Measurements from ENCODE around the gene ACOX3. TPM values are rescaled to one million over a fixed set of nuclear protein-coding genes. Genes with fewer than 3 reads are reported as not detected.
A peak's percentile ranks its signal among the peaks of the same experiment; 100 is the strongest.

Gene ACOX3
- polyA plus RNA-seq, 3 donors = 13.8 to 16.6 (median 14.9) TPM

DNA sequence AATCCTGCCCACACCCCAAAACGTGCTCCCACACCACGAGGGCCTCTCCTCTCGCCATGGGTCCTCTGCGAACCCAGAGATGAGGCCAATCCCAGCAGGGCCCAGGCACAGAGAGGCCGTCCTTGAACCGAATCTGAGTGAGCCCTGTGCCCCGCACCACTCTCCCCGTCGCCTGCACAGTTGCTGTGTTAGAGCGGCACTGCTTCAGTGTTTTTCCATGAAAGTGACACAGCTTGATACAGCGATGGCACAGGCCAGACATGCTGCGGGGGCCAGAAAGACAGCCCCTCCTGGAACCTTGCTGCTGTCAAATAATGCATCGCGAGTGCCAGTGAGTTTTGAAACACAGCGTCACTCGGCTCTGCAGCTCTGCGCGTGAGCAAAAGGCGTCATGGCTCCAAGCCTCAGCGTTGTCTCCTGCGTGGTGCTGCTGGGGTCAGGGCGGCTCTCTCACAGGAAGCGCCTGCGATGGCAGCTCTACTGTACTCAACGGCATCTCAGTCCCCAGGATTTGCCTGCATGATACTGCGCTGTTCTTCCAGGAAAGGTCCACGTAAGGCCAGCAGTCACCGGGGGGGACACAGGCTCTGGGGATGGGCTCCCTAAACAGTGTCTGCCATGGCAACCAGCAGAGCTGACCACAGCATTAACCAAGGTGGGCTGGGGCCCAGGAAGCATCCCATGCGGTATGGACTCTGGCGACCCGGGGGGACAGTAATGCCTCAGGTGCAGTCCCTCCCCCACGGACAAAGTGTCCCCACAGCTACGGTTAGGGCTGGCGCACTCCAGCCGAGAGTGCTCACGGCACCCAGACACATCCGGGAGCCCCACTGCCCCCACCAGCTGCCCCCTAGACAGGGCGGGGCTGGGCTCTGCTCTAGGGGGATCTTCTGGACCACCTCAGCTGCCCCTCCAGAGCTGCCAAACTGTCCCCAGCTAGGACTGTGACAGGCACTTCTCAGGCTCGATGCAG lies 63.1 kb downstream of the ACOX3 start:
- DNase-seq (ENCODE audit: low read depth in 3 of 3, low spot score in 2 of 3) = no peak

DNA sequence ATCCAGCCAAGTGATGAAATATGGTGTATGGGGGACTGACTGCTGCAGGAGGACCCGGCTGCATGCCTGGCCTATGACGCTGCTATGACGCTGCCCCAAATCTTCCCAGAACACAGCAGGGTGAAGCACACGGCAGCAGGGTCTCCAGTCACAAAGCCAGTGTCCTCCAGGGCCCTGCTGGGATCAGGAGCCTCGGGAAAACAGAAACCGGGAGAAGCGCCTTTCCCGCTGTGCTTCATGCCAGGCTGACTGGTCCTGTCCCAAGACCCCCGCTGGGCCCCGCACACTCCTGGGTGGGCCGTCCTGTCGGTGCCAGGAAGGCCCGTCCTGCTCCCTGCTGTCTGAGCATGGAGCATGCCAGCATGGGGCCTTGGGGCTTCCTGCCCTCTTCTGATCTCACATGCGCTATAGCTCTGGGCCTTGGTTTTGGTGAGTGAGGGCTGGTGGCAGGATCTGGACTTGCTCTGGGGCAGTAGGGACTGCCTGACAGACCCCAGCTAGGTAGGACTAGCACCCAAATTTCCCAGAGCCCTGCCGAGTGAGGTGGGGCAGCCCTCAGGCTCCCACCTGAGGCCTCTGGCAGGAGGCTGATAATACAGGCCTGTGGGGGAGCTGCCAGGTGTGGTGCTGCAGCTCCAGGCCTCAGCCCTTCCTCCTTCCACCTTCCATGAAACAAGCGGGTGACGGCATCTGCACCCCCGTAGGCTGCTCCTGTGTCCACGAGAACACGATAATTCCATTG lies 64.0 kb downstream of the ACOX3 start:
- DNase-seq (ENCODE audit: low read depth in 3 of 3, low spot score in 2 of 3) = no peak

DNA sequence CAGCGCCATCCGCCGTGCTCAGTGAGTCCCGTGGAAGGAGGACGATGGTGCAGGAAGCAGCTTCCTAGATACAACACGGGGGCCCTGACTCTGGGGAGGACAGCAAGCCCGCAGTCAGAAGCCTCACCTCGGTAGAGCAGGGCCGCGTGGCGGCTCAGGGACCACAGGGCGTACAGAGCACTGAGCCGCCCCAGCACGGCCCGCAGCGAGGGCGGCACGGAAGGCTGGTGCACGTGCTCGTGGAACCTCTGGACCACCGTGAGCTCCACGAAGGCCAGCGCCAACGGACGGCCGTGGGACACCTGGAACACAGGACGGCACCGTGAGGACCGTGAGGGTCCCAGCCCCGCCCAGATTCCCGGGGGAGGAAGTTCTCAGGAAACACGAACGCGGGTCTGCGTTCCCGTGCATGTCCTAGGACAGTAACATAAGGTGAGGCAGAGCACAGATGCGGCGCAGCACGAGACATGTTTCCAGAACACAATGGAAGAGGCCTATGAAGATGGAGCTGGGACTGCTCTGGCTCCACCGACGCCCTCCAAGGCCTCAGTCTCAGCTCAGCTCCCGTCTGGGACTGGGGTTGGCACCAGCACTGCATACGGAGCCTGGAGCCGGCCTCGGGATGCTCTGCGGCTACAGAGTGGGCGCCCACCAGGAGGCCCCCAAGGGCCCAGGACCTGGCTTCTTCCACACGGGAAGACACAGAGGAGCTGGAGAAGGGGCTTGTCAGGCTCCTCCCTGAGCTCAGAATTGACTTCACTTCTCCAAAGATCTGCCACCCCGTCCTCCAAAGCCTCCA lies 65.5 kb downstream of the ACOX3 start:
- no peak for DNase-seq (ENCODE audit: low read depth in 3 of 3, low spot score in 2 of 3)

DNA sequence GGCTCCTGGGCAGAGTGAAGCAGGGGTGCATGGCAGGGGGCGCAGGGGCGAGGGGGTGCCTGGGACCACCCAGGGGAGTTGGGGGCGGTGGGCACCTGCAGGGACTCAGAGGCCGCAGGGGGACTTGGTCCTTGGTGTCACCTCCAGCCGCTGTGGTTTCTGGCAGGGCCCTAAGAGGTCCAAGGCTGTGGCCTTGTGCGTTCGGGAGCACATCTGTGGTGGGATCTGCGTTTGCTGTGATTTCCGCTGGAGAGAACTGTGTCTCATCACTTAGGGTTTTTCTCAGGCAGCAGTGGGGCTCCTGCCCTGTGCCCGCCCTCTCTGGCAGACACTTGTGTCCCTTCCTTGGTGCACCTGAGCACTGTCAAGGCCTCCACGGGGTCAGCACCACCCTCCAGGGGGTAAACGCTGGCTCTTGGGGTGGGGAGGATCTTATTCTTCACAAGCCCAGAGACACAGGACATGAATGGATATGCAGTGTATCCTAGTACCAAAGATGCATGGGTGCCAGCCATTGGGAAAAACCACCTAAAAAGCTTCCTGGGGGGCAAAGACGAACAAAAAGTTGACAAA lies 66.5 kb downstream of the ACOX3 start:
- no peak for DNase-seq (ENCODE audit: low read depth in 3 of 3, low spot score in 2 of 3)

DNA sequence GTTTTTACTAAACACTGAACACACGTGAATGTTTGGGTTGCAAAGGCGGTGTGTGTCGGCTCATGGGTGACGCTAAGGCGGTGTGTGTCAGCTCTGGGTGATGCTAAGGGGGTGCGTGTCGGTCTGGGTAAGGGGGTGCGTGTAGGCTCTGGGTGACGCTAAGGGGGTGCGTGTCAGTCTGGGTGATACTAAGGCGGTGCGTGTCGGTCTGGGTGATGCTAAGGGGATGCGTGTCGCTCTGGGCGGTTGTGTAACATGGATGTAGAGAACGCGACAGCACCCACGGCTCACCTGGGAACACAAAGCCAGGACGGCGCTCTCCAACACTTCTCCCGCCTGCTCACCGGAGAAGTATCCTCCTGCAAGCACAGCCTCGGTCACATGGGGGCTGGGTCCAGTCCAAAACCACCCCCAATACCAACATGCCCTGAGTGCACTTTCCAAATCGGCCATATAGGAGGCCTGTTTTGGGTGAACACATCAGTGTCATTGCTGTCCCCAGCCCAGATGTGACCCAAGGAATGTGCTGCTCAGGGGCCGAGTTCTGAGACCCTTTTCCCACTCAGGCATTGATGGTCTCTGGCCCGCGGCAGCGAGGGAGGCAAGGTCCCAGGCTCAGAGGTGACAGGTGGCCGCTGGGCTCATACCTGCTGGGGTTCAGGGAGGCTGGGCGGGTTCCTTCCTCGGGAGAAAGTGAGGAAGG lies 67.1 kb downstream of the ACOX3 start:
- no peak for DNase-seq (ENCODE audit: low read depth in 3 of 3, low spot score in 2 of 3)

DNA sequence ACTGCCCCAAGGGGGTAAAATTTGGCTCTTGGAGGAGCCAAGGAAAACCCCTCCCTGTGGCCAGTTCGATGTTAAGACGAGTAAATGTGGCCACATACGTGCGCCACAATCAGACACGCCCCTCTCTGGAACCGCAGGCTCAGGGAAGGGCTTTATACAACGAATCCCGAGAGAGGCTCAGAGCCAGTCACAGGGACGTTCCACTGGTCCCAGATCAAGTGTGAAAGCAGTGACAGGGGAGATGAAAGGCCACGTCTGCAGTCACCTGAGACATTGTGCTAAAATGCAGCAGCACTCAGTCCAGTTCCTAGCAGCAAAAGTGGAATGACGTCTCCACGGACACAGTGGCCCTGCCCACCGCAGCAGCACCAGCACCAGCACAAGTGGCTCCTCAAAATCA lies 68.0 kb downstream of the ACOX3 start:
- no peak for DNase-seq (ENCODE audit: low read depth in 3 of 3, low spot score in 2 of 3)

DNA sequence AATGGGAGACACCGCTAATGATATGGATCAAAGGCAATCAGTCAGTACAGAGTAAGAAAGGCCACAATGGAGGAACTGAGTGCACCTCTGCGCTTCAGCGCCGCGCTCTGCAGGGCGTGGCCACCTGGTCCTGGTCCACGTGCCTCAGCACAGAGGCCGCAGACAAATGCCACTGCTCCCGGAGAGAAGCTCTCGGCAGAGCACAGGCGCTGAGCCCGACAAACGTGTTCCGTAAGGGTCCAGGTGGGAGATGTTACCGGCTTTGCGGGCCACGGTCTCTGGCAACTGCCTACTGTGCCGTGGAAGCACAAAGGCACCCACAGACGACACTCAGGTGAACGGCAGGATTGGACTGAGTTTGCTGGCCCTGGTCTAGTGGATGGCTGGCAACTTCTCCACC lies 68.9 kb downstream of the ACOX3 start:
- DNase-seq (ENCODE audit: low read depth in 3 of 3, low spot score in 2 of 3) = no peak

DNA sequence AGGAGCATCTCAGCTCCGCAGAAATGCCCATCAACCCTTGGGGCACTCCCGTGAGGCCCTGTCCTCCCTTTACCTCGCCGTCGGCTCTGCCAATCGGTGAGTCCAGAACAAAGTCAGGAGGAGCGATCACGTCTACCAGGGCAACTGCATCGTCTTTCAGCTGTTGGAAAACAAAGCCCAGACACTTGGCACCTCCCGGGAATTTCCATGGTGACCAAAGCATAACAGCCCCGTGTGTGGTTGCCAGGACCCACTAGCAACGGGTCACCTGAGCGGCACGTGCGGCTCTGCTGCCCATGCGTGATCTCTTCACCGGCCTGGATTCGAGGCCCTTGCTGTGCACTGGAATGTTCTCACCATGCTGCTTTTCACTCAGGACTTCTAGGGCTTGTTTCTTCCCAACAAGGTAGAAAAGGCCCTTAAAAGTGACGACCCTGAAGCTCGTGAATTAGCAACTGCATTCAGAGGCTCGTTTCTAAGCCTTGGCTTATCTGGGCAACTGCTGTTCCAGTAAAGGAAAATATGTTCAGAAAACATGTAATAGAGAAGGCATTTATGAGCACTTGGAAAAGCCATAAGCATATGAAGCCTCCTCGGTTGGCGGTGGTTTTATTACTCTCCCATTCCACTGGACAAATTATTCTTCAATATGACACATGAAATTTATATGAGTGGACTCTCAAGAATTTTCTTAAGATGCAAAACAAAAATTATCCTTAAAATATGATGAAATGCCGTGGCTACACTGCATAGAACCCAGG lies 69.5 kb downstream of the ACOX3 start:
- DNase-seq (ENCODE audit: low read depth in 3 of 3, low spot score in 2 of 3) = peak in 1 of 3 donors; percentile 61

DNA sequence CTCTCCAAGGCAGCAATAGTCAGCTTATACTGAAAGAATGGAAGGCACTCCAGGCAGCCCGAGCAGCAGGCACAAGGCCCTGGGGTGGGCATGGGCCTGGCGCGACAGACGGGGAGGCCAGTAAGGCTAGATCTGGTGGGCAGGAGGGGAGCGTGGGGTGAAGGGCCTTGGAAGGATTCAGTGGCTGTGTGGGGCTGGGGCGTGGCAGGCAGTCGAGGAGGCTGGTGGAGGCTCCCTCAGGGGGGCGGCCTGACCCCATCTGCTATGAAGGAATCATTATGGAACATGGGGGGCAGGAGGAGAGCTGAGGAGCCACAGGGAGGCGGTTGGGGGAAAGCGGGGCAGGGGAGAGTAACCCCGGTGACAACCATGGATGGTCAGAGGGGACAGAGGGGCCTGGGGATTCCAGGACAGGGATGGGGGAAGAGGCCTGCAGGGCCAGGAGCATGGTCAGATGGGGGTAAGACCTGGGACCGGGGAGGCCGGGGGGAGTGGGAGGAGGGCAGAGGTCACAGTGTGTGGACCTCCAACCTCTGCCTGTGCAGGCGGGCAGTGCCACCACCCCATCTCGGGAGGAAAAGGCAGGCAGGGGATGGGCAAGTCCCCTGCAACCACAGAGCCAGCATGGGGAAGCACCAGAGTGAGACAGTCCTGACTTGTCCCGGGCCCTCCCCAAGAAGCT lies 70.3 kb downstream of the ACOX3 start:
- no peak for DNase-seq (ENCODE audit: low read depth in 3 of 3, low spot score in 2 of 3)

DNA sequence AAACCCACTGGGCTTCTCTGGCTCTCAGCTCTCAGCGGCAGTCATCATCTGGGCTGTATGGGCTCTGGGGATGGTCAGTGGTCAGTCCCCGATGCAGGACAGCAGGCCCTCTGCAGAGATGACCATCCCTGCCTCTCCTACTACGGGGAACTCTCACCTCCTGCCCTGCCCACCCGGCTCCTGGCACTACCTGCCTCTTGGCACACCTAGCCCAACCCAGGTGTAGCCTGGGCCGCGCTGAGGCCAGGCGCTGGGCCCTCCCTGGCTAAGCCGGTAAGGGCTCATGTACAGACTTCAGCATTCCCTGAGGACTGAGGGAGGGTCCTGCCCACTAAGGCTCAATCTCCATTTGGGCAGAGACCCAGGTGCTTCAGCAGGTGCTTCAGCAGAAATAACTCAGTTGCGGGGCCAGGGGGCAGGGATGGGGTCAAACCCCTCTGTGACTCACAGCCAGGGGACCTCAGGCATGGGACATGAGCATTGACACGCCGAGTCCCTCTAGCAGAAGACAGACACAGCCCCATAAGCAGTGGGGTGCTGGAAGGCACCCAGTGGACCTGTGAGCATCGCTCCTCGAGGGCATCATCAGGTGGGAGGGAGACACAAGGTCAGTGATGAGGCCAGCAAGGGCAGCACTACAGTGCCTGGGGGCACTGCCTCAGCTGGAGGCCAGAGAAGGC lies 71.0 kb downstream of the ACOX3 start:
- no peak for DNase-seq (ENCODE audit: low read depth in 3 of 3, low spot score in 2 of 3)

DNA sequence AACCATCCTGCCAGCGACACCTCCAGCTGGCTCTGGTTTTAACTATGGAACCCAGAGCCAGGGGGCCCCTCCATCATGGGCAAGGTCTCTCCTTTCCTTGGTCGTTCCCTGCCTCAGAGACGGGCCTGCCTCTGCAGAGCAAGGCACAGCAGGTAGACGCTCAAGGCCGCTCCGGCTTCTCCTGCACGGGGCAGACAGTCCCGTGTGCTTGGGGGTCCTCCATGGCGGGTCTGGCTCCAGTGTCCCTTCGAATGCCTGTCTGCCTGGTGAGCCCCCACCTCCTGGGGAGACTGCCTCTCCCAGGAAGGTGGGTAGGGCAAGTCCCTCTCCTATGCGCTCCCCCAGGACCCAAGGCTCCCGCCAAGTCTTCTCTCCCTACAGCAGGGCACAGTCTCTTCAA lies 71.5 kb downstream of the ACOX3 start:
- DNase-seq (ENCODE audit: low read depth in 3 of 3, low spot score in 2 of 3) = no peak

DNA sequence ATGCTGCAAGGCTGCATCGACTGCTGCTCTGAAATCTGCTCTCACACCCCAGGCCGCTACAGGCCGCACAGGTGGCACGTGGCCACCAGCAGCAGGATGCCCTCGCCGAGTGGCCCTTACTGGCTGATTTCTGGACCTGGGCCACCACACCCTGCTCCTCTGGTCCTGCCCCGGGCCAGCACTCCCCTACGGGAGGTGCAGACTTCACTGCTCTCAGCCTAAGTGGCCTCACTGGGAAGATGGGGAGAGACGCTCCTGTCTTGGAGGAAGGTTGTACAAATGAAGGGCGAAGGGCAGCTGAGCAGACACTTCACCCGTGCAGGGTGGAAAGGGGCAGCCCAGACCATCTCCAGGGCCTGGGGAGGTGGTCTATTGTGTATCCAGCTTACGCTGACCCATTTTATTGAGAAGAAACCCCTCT lies 72.5 kb downstream of the ACOX3 start:
- DNase-seq (ENCODE audit: low read depth in 3 of 3, low spot score in 2 of 3) = no peak

DNA sequence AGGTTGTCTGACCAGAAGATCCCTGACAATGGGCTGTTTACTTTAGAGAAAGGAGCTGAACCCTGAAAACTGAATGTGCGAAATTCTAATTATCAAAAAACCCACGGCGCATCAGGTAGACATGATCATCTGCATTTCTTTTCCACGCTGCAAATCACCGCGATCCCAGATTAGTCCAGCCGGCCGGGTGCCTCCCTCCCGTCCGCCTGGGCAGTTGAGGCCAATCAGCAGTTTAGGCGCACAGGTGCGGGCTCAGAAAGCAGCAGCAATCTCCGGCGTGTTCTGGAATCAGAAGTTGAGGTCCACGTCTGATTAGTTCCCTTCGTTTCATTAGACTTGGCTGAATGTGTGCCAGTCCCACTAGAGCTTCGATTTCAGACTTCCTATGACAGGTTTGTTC lies 73.9 kb downstream of the ACOX3 start:
- no peak for DNase-seq (ENCODE audit: low read depth in 3 of 3, low spot score in 2 of 3)

DNA sequence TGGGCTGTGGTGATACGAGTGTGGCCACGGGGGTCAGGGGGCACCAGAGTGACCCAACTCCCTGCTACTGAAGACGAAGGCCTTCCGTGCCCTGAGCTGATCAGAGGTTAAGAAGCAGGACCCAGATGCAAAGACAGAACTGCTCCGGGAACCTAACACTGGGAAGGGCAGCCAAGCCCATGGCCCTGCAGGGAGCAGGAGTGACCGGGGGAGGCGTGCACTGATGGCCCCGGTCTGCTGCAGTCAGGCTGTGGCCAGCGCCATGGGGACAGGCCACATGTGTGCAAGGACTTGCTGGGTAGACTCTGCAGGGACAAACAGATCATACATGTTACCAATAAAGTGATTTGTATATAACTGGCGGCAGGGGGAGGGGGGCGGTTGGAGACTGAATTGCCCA lies 74.6 kb downstream of the ACOX3 start:
- no peak for DNase-seq (ENCODE audit: low read depth in 3 of 3, low spot score in 2 of 3)

DNA sequence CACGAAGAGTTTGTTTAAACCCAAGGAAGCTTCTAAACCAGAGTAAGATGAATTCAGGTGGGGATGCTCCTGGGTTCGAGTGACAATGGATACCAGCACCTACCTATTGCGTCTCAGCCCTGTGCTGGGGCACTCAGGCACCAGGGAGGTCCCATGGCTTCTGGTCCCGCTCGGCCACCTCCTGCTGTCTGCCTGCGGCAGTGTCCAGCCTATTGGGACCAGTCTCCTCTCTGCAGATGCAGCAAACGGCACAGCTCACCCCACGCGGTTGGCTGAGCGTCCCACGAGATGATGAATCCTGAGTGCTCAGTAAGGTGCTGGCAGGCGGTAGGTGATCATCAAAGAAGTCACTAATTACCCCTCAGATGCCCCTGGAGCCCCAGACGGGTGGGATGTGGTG lies 75.2 kb downstream of the ACOX3 start:
- no peak for DNase-seq (ENCODE audit: low read depth in 3 of 3, low spot score in 2 of 3)

DNA sequence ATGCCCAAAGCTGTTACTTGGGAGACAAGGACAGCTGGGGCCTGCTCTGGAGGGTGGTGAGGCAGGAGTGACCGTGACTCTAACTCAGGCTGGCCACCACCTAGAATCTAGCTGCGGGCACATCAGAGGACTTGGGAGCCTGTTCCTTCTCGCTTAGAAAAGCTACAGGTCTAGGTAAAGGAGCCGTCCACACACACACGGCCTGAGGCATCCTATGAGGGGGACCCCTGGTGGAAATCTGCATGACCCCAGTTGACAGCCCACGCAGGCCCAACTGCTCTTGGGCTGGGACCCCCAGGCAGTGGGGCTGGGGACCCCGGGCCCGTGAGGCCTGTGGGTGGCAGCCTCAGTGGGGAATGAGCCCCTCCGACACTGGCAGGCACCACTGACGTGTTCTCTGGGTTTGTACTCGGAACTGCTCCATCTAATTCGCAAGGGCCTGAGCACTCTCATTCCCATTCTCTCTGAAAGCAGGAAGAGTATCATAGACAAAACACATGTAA lies 75.6 kb downstream of the ACOX3 start:
- DNase-seq (ENCODE audit: low read depth in 3 of 3, low spot score in 2 of 3) = no peak

DNA sequence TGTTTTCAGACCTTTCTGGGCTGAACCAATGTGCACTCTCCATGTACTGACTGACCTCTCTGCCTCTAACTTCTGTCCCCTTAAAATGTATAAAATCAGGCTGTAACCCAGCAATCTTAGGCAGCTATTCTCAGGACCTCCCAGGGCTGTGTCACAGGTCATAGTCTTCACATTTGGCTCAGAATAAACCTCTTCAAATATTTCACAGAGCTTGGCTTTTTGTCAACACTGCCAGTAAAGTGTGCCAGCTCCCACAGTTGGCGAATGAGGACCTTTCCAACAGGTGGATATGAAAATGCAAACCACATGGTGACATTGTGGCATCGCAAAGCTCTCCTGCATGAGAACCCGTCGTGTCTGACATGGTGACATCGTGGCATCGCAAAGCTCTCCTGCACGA lies 76.4 kb downstream of the ACOX3 start:
- no peak for DNase-seq (ENCODE audit: low read depth in 3 of 3, low spot score in 2 of 3)

DNA sequence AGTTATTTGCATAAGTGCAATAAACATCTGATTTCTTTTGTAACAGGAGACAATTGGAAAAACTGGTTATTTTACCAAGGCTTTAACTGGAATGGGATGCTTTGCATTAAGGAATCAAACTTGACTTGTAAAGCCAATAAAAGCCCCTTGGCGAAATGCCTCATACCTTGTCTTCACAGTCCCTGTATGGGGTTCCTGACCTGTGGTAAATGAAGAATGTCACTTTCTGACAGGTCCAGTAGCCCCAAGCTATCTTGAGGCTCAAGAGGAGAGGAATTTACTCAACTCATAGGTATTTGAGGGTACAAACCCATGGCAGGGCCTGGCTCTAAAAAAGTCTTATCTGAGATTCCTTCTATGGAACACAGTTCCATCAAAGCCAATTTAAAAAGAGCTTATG lies 78.0 kb downstream of the ACOX3 start:
- no peak for DNase-seq (ENCODE audit: low read depth in 3 of 3, low spot score in 2 of 3)

Data from right renal cortex interstitium (tissue), 3 donors.